Lower leg skin (tissue), 3 donors: Measurements from ENCODE around the gene DAPK2.

ENCODE experiments used
- CTCF ChIP-seq, 3 donors: fragments of 450-650 bp; IDR thresholded peaks; one replicate each; pipeline ENCODE4 v1.5.1; 2016; ENCODE audit warnings: antibody characterized with exemption in 3 of 3, mild to moderate bottlenecking in 3 of 3, moderate library complexity in 2 of 3
- POLR2A ChIP-seq, 2 donors: fragments of 450-650 bp; IDR thresholded peaks; one replicate each; pipeline ENCODE4 v1.6.1; 2016 to 2017; ENCODE audit warnings: antibody characterized with exemption in 2 of 2, mild to moderate bottlenecking in 1 of 2, moderate library complexity in 1 of 2

GRCh38 chr15:63939531-63940130 is 106.7 kb downstream of the DAPK2 start:
- TF ChIP-seq CTCF (IDR thresholded peaks at IDR 0.05): peak in 1 of 3 donors; percentile 73
- no peak for TF ChIP-seq POLR2A (IDR thresholded peaks at IDR 0.05)
